Endodermal cell (in vitro differentiated cells): ENCODE measurements around the gene CCDC34. TPM values are rescaled to one million over a fixed set of nuclear protein-coding genes. Genes with fewer than 3 reads are reported as not detected.

Experiments
- DNase-seq: peaks from one replicate; pipeline ENCODE4 v3.0.0-alpha.2; 2017
- H3K27ac ChIP-seq: 2 replicates; pipeline ENCODE4 v1.5.1; 2013; ENCODE audit warnings: mild to moderate bottlenecking, low read depth, low read length, moderate library complexity
- H3K27me3 ChIP-seq: 2 replicates; pipeline ENCODE4 v1.6.1; 2013; ENCODE audit warnings: mild to moderate bottlenecking, low read length, moderate library complexity; ENCODE audit not compliant: insufficient read depth, control insufficient read depth, poor library complexity, severe bottlenecking
- H3K36me3 ChIP-seq: 2 replicates; pipeline ENCODE4 v1.7.0; 2013; ENCODE audit warnings: mild to moderate bottlenecking, low read length, moderate library complexity; ENCODE audit not compliant: control insufficient read depth, insufficient read depth
- H3K4me1 ChIP-seq: one replicate; pipeline ENCODE4 v1.7.0; 2013; ENCODE audit warnings: low read length; ENCODE audit not compliant: control insufficient read depth, insufficient read depth
- H3K4me3 ChIP-seq: 2 replicates; pipeline ENCODE4 v1.5.1; 2013; ENCODE audit warnings: mild to moderate bottlenecking, low read length, moderate library complexity
- H3K9ac ChIP-seq: 2 replicates; pipeline ENCODE4 v1.6.1; 2013; ENCODE audit warnings: mild to moderate bottlenecking, low read length, moderate library complexity; ENCODE audit not compliant: poor library complexity, severe bottlenecking; ENCODE audit errors: extremely low read depth
- H3K9me3 ChIP-seq: 2 replicates; pipeline ENCODE4 v1.6.1; 2013; ENCODE audit warnings: mild to moderate bottlenecking, low read length, moderate library complexity; ENCODE audit not compliant: control insufficient read depth
- H3K27ac Mint-ChIP-seq: 2 replicates; pipeline ENCODE4 v1.8.0; 2020; ENCODE audit warnings: mixed read lengths
- H3K27me3 Mint-ChIP-seq: 2 replicates; pipeline ENCODE4 v1.8.0; 2021; ENCODE audit warnings: mild to moderate bottlenecking, mixed read lengths; ENCODE audit not compliant: insufficient read depth
- H3K36me3 Mint-ChIP-seq: 2 replicates; pipeline ENCODE4 v1.8.0; 2020; ENCODE audit warnings: low read depth, mixed read lengths
- H3K4me1 Mint-ChIP-seq: 2 replicates; pipeline ENCODE4 v1.8.0; 2020; ENCODE audit warnings: mixed read lengths
- H3K4me3 Mint-ChIP-seq: 2 replicates; pipeline ENCODE4 v1.8.0; 2020; ENCODE audit warnings: mild to moderate bottlenecking, moderate library complexity, mixed read lengths
- H3K9me3 Mint-ChIP-seq: 2 replicates; pipeline ENCODE4 v1.8.0; 2020; ENCODE audit warnings: mild to moderate bottlenecking, mixed read lengths
- WGBS, 2 experiments: methylation state at CpG; one replicate each; pipeline versions ENCODE4 v1.1.5 to v1.1.7; 2013; ENCODE audit warnings: missing lambda C conversion rate in 2 of 2, mixed read lengths in 1 of 2; ENCODE audit not compliant: insufficient coverage in 1 of 2, insufficient read length in 1 of 2; 5-methylcytosine and 5-hydroxymethylcytosine counted together
- total RNA-seq, 2 donors: library from RNA; stranded (reverse); fragmentation: NEBNext Ultra II Directional in 1 of 2; extraction: Animal tissue kit (Norgen Biotek cat#: 25700) in 1 of 2; gene quantifications; 2 replicates in 1 of 2; 3 replicates in 1 of 2; pipeline ENCODE4 v1.2.1, GENCODE V29; 2021
- TF ChIP-seq, protein P1 (sequence below): fragments of 200-600 bp; sonication (generic); conservative IDR thresholded peaks from 2 replicates; pipeline ENCODE4 v1.5.0; 2021; ENCODE audit warnings: antibody characterized with exemption, mild to moderate bottlenecking

Gene CCDC34
- total RNA-seq, 2 donors from 2014 or later: 26.2 to 38.1 TPM

GRCh38 chr11:27350511-27350910 is 12.5 kb downstream of the CCDC34 start:
- H3K27ac Mint-ChIP-seq: no peak overlapping the region
- no peak overlapping the region for H3K4me3 Mint-ChIP-seq
- Histone ChIP-seq H3K27ac (no peak overlapping the region), H3K9me3 (no peaks in the 10 kb centered on the region), H3K4me1 (peaks cover 20% of the 10 kb centered on the region), H3K36me3 (peaks cover 15% of the 10 kb centered on the region), H3K9ac (no peak overlapping the region), H3K27me3 (no peaks in the 10 kb centered on the region), H3K4me3 (no peak overlapping the region)
- peaks cover 1% of the 10 kb centered on the region for H3K9me3 Mint-ChIP-seq
- H3K4me1 Mint-ChIP-seq: peaks cover 45% of the 10 kb centered on the region
- TF ChIP-seq, protein P1, sequence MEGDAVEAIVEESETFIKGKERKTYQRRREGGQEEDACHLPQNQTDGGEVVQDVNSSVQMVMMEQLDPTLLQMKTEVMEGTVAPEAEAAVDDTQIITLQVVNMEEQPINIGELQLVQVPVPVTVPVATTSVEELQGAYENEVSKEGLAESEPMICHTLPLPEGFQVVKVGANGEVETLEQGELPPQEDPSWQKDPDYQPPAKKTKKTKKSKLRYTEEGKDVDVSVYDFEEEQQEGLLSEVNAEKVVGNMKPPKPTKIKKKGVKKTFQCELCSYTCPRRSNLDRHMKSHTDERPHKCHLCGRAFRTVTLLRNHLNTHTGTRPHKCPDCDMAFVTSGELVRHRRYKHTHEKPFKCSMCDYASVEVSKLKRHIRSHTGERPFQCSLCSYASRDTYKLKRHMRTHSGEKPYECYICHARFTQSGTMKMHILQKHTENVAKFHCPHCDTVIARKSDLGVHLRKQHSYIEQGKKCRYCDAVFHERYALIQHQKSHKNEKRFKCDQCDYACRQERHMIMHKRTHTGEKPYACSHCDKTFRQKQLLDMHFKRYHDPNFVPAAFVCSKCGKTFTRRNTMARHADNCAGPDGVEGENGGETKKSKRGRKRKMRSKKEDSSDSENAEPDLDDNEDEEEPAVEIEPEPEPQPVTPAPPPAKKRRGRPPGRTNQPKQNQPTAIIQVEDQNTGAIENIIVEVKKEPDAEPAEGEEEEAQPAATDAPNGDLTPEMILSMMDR: no peak
- no peak for DNase-seq
- H3K36me3 Mint-ChIP-seq: peaks cover 15% of the 10 kb centered on the region
- no peaks in the 10 kb centered on the region for H3K27me3 Mint-ChIP-seq

- Mint-ChIP-seq H3K36me3 (peaks cover 16% of the 10 kb centered on the region), H3K4me3 (peak overlapping the region; percentile 3), H3K9me3 (peaks cover 3% of the 10 kb centered on the region), H3K27me3 (no peaks in the 10 kb centered on the region), H3K27ac (peak overlapping the region; percentile 8), H3K4me1 (peaks cover 45% of the 10 kb centered on the region)
- TF ChIP-seq, protein P1: no peak
- H3K9ac ChIP-seq: no peak overlapping the region
- no peak for DNase-seq
- WGBS, 2 experiments: 56 to 73% methylated on average over 2 of the region's 2 CpGs
- H3K4me1 ChIP-seq: peaks cover 20% of the 10 kb centered on the region
- no peaks in the 10 kb centered on the region for H3K27me3 ChIP-seq
- H3K4me3 ChIP-seq: peak overlapping the region; percentile 21
- H3K9me3 ChIP-seq: no peaks in the 10 kb centered on the region
- H3K36me3 ChIP-seq: peaks cover 15% of the 10 kb centered on the region
- no peak overlapping the region for H3K27ac ChIP-seq
Measured at GRCh38 chr11:27349919-27350318, 13.1 kb downstream of the CCDC34 start.

GRCh38 chr11:27348340-27348873 is 14.6 kb downstream of the CCDC34 start:
- H3K4me3 Mint-ChIP-seq: no peak overlapping the region
- H3K9me3 Mint-ChIP-seq: peaks cover 3% of the 10 kb centered on the region
- H3K27me3 ChIP-seq: no peaks in the 10 kb centered on the region
- no peak overlapping the region for H3K27ac Mint-ChIP-seq
- no peak overlapping the region for H3K9ac ChIP-seq
- H3K27me3 Mint-ChIP-seq: no peaks in the 10 kb centered on the region
- no peak overlapping the region for H3K4me3 ChIP-seq
- no peak overlapping the region for H3K27ac ChIP-seq
- H3K36me3 Mint-ChIP-seq: peaks cover 23% of the 10 kb centered on the region
- H3K9me3 ChIP-seq: no peaks in the 10 kb centered on the region
- TF ChIP-seq, protein P1: no peak
- DNase-seq: no peak
- H3K4me1 ChIP-seq: peaks cover 20% of the 10 kb centered on the region
- H3K4me1 Mint-ChIP-seq: peaks cover 45% of the 10 kb centered on the region
- peaks cover 11% of the 10 kb centered on the region for H3K36me3 ChIP-seq
- no CpG with 5 or more reads among the region's 3 CpGs for WGBS, 2 experiments
